Kidney (tissue), 22 donors: Measurements from ENCODE around the gene HLA-E. TPM values are rescaled to one million over a fixed set of nuclear protein-coding genes. Genes with fewer than 3 reads are reported as not detected.

Experiments
- DNase-seq, 5 donors: peaks; one replicate each; pipeline ENCODE4 v3.0.0-alpha.2; 2013 to 2020
- FAIRE-seq: peaks from 2 replicates; lab custom pipeline; 2012; peaks lifted over from hg19 to GRCh38; lab: Jason Lieb, UNC
- H3K27ac ChIP-seq, 2 donors: one replicate each; pipeline ENCODE4 v1.7.0; 2013; ENCODE audit warnings: low read depth in 2 of 2, low read length in 2 of 2, inconsistent platforms in 1 of 2
- H3K27me3 ChIP-seq: one replicate; pipeline ENCODE4 v1.7.1; 2013; ENCODE audit warnings: low read length, inconsistent platforms; ENCODE audit not compliant: control insufficient read depth, insufficient read depth
- H3K36me3 ChIP-seq, 3 donors: one replicate each; pipeline versions ENCODE4 v1.7.0 to v1.7.1; 2013; ENCODE audit warnings: low read length in 3 of 3, control low read depth in 1 of 3, inconsistent platforms in 1 of 3; ENCODE audit not compliant: insufficient read depth in 3 of 3, control insufficient read depth in 2 of 3
- H3K4me1 ChIP-seq, 3 donors: one replicate each; pipeline versions ENCODE4 v1.7.0 to v1.7.1; 2013; ENCODE audit warnings: low read length in 3 of 3, inconsistent platforms in 1 of 3, low read depth in 1 of 3; ENCODE audit not compliant: control insufficient read depth in 2 of 3, insufficient read depth in 2 of 3
- H3K4me3 ChIP-seq, 3 donors: one replicate each; pipeline versions ENCODE4 v1.7.0 to v1.8.1; 2013; ENCODE audit warnings: low read length in 3 of 3, control low read depth in 1 of 3, inconsistent platforms in 1 of 3
- H3K9ac ChIP-seq, 3 donors: one replicate each; pipeline versions ENCODE4 v1.7.0 to v1.7.1; 2013; ENCODE audit warnings: low read length in 3 of 3, control low read depth in 1 of 3, inconsistent platforms in 1 of 3
- H3K9me3 ChIP-seq, 3 donors: one replicate each; pipeline versions ENCODE4 v1.7.0 to v1.7.1; 2013; ENCODE audit warnings: low read length in 3 of 3, control low read depth in 1 of 3, inconsistent platforms in 1 of 3; ENCODE audit not compliant: control insufficient read depth in 2 of 3, insufficient read depth in 1 of 3
- CTCF ChIP-seq: IDR thresholded peaks from 3 replicates; pipeline ENCODE4 v1.5.1; 2012; ENCODE audit warnings: mild to moderate bottlenecking, moderate library complexity, borderline replicate concordance; ENCODE audit not compliant: insufficient read depth; ENCODE audit errors: extremely low read depth
- intact Hi-C: fragments of 100-400 bp; cut with DNase I; formaldehyde crosslinking; loops from one replicate; pipeline ENCODE4 v1.11.1; 2022
- long read RNA-seq, 10 donors: library from polyadenylated mRNA in 1 of 10; unstranded in 1 of 10; transcript quantifications; one replicate each; pipeline ENCODE4 v2.0.0 and lab custom pipeline, GENCODE V29; 2021 to 2026
- polyA plus RNA-seq: library from polyadenylated mRNA; stranded (reverse); fragments of 350-450 nt; fragmentation: Illumina TruSeq; extraction: RNeasy Lipid Tissue Mini Kit (QIAGEN cat#74804); gene quantifications from one replicate; pipeline ENCODE4 v1.2.3, GENCODE V29; 2014; ENCODE audit warnings: low read depth, low replicate concordance; ENCODE audit not compliant: insufficient read depth
- total RNA-seq: library from RNA; stranded (reverse); fragmentation: NEBNext Ultra II Directional; extraction: Animal tissue kit (Norgen Biotek cat#: 25700); gene quantifications from one replicate; pipeline ENCODE4 v1.2.1, GENCODE V29; 2021
- donor health status: control.
- donor health status: control.
- donor health status: control.
- donor health status: control.
- donor health status: control.
- donor health status: DM: yes; HTN: yes; CAD: no.
- donor health status: Normal renal cell carcinoma (clear cell type).

The HLA-E gene
- total RNA-seq: 525 TPM
- 387 TPM for polyA plus RNA-seq
- long read RNA-seq, donor 1, transcript HLA-E-201 (8 exons, 2,601 nt): major isoform, 12 of 17 reads
- long read RNA-seq, donor 1, partial matches to known transcripts: 5 of 17 reads
- long read RNA-seq, donor 1, other reads (novel, unspliced or antisense): 0 of 17 reads
- long read RNA-seq, donor 2, transcript HLA-E-201 (8 exons, 2,601 nt): major isoform, 28 of 33 reads
- long read RNA-seq, donor 2, partial matches to known transcripts: 0 of 33 reads
- long read RNA-seq, donor 2, other reads (novel, unspliced or antisense): 5 of 33 reads
- long read RNA-seq, donor 3, transcript HLA-E-201 (8 exons, 2,601 nt): major isoform, 27 of 85 reads
- long read RNA-seq, donor 3, partial matches to known transcripts: 48 of 85 reads
- long read RNA-seq, donor 3, other reads (novel, unspliced or antisense): 6 of 85 reads
- long read RNA-seq, donor 4, transcript HLA-E-201 (8 exons, 2,601 nt): major isoform, 27 of 37 reads
- long read RNA-seq, donor 4, partial matches to known transcripts: 10 of 37 reads
- long read RNA-seq, donor 4, other reads (novel, unspliced or antisense): 0 of 37 reads
- long read RNA-seq, donor 5, partial matches to known transcripts: 0 of 1 reads
- long read RNA-seq, donor 5, other reads (novel, unspliced or antisense): 0 of 1 reads
- long read RNA-seq, donor 6, transcript HLA-E-201 (8 exons, 2,601 nt): major isoform, 5 of 5 reads
- long read RNA-seq, donor 6, partial matches to known transcripts: 0 of 5 reads
- long read RNA-seq, donor 6, other reads (novel, unspliced or antisense): 0 of 5 reads
- long read RNA-seq, donor 7, transcript HLA-E-201 (8 exons, 2,601 nt): major isoform, 380 of 937 reads
- long read RNA-seq, donor 7, partial matches to known transcripts: 533 of 937 reads
- long read RNA-seq, donor 7, other reads (novel, unspliced or antisense): 24 of 937 reads
- long read RNA-seq, donor 8, transcript HLA-E-201 (8 exons, 2,601 nt): major isoform, 20 of 21 reads
- long read RNA-seq, donor 8, partial matches to known transcripts: 0 of 21 reads
- long read RNA-seq, donor 8, other reads (novel, unspliced or antisense): 0 of 21 reads
- long read RNA-seq, donor 9, transcript HLA-E-201 (8 exons, 2,601 nt): major isoform, 17 of 27 reads
- long read RNA-seq, donor 9, partial matches to known transcripts: 6 of 27 reads
- long read RNA-seq, donor 9, other reads (novel, unspliced or antisense): 0 of 27 reads
- long read RNA-seq, donor 10, transcript HLA-E-201 (8 exons, 2,601 nt): major isoform, 12 of 23 reads
- long read RNA-seq, donor 10, partial matches to known transcripts: 10 of 23 reads
- long read RNA-seq, donor 10, other reads (novel, unspliced or antisense): 0 of 23 reads

- no peak for TF ChIP-seq CTCF
- H3K27ac ChIP-seq: peak within 1 kb of the TSS; percentile 99
- FAIRE-seq (peak; percentile 97), DNase-seq (peak; percentile 95 to 100 (median 97))
- intact Hi-C loops: no loop called here
- H3K4me3 ChIP-seq: peak within 1 kb of the TSS; percentile 66 to 93 (median 84)
- H3K27me3 ChIP-seq: no peaks in the 10 kb centered on the region
- H3K9ac ChIP-seq: peak within 1 kb of the TSS; percentile 44 to 94 (median 78)
- peaks cover 0 to 8% (median 7%) of the 10 kb centered on the region in 3 donors for H3K4me1 ChIP-seq
- H3K36me3 ChIP-seq: peaks cover 2 to 26% (median 8%) of the 10 kb centered on the region in 3 donors
- H3K9me3 ChIP-seq: no peaks in the 10 kb centered on the region
Observed at GRCh38 chr6:30489081-30490025, at the start of gene HLA-E. Gene HLA-E (plus strand): TSS chr6:30489509. CDS start chr6:30489532, 23 bp downstream.

GRCh38 chr6:30441171-30441570, 48.1 kb upstream of the HLA-E start:
- no peak for DNase-seq
- no peak overlapping the region for H3K27ac ChIP-seq
- no peak overlapping the region for H3K9ac ChIP-seq
- H3K4me3 ChIP-seq: no peak overlapping the region
- no peak for FAIRE-seq
- H3K9me3 ChIP-seq: no peaks in the 10 kb centered on the region
- peaks cover 26% of the 10 kb centered on the region for H3K27me3 ChIP-seq
- TF ChIP-seq CTCF: no peak
- no peaks in the 10 kb centered on the region for H3K36me3 ChIP-seq
- H3K4me1 ChIP-seq: no peaks in the 10 kb centered on the region
- intact Hi-C loops: loop anchor here (10.0 kb wide), 1 partner anchor 66 kb away; no protein-coding TSS in a partner anchor
